Measurements from ENCODE around the gene MNS1. TPM values are rescaled to one million over a fixed set of nuclear protein-coding genes. Genes with fewer than 3 reads are reported as not detected.

MNS1 gene
- total RNA-seq, 1 donor from 2014 or later = 0.62 TPM

GRCh38 chr15:56469483-56469882 is 4.5 kb upstream of the MNS1 start:
- ChIA-PET POLR2A (interaction anchor here (0.6 kb wide), 1 partner anchor 830 kb away, joined by 4 read pairs; no protein-coding TSS in a partner anchor), CTCF (interaction anchor here (1.6 kb wide), 1 partner anchor 22 kb away, joined by 6 read pairs; no protein-coding TSS in a partner anchor)
- peaks cover 2% of the 10 kb centered on the region for H3K36me3 Mint-ChIP-seq (ENCODE audit: low read depth)
- ATAC-seq (ENCODE audit: low read depth) (no peak), DNase-seq (no peak)
- no peak for TF ChIP-seq CTCF (IDR thresholded peaks at IDR 0.05)
- no peaks in the 10 kb centered on the region for H3K27me3 Mint-ChIP-seq
- no peak overlapping the region for H3K4me3 Mint-ChIP-seq
- no peak overlapping the region for H3K27ac Mint-ChIP-seq
- peaks cover 19% of the 10 kb centered on the region for H3K4me1 Mint-ChIP-seq
- H3K9me3 Mint-ChIP-seq = no peaks in the 10 kb centered on the region
- intact Hi-C loops (cut with micrococcal nuclease) = loop anchor here (5.0 to 10.0 kb wide), 4 partner anchors 138 to 1235 kb away; partner anchors contain the start of genes POLR2M and ZNF280D

GRCh38 chr15:56468401-56468800 is 3.5 kb upstream of the MNS1 start:
- H3K27me3 Mint-ChIP-seq = no peaks in the 10 kb centered on the region
- H3K4me1 Mint-ChIP-seq = peaks cover 21% of the 10 kb centered on the region
- no peak for DNase-seq
- H3K27ac Mint-ChIP-seq = peak overlapping the region; percentile 80
- TF ChIP-seq CTCF (IDR thresholded peaks at IDR 0.05) = no peak
- ChIA-PET POLR2A (no interaction called here), CTCF (interaction anchor here (1.1 to 1.6 kb wide), 2 partner anchors 20 to 23 kb away, joined by 3 to 6 read pairs; no protein-coding TSS in a partner anchor)
- peak overlapping the region; percentile 78 for H3K4me3 Mint-ChIP-seq
- H3K9me3 Mint-ChIP-seq = no peaks in the 10 kb centered on the region
- H3K36me3 Mint-ChIP-seq (ENCODE audit: low read depth) = peaks cover 2% of the 10 kb centered on the region
- ATAC-seq (ENCODE audit: low read depth) = no peak
- intact Hi-C loops (cut with micrococcal nuclease) = loop anchor here (5.0 to 10.0 kb wide), 4 partner anchors 139 to 1236 kb away; partner anchors contain the start of genes POLR2M and ZNF280D

- Mint-ChIP-seq H3K27me3 (no peaks in the 10 kb centered on the region), H3K27ac (no peak overlapping the region), H3K36me3 (ENCODE audit: low read depth) (peaks cover 2% of the 10 kb centered on the region), H3K9me3 (no peaks in the 10 kb centered on the region), H3K4me3 (no peak overlapping the region), H3K4me1 (peaks cover 21% of the 10 kb centered on the region)
- DNase-seq (no peak), ATAC-seq (ENCODE audit: low read depth) (no peak)
- POLR2A ChIA-PET = no interaction called here
- CTCF ChIA-PET = interaction anchor here (0.9 to 1.1 kb wide), 2 partner anchors 21 to 29 kb away, joined by 3 read pairs; no protein-coding TSS in a partner anchor
- TF ChIP-seq CTCF (IDR thresholded peaks at IDR 0.05) = no peak
- intact Hi-C loops (cut with micrococcal nuclease) = loop anchor here (5.0 to 10.0 kb wide), 4 partner anchors 140 to 1237 kb away; partner anchors contain the start of genes POLR2M and ZNF280D
Observed at GRCh38 chr15:56467616-56468015, 2.7 kb upstream of the MNS1 start.

- POLR2A ChIA-PET = no interaction called here
- Mint-ChIP-seq H3K4me1 (peaks cover 11% of the 10 kb centered on the region), H3K4me3 (no peak overlapping the region), H3K36me3 (ENCODE audit: low read depth) (peaks cover 4% of the 10 kb centered on the region), H3K9me3 (no peaks in the 10 kb centered on the region), H3K27me3 (no peaks in the 10 kb centered on the region), H3K27ac (no peak overlapping the region)
- no peak for DNase-seq
- no peak for TF ChIP-seq CTCF (IDR thresholded peaks at IDR 0.05)
- no peak for ATAC-seq (ENCODE audit: low read depth)
- intact Hi-C loops (cut with micrococcal nuclease) = loop anchor here (10.0 kb wide), 2 partner anchors 844 to 1244 kb away; partner anchors contain the start of gene POLR2M
- CTCF ChIA-PET = no interaction called here
Observed at GRCh38 chr15:56460947-56461346, 4.0 kb downstream of the MNS1 start.

- ChIA-PET POLR2A (interaction anchor here (0.5 kb wide), 1 partner anchor 20 kb away, joined by 3 read pairs; no protein-coding TSS in a partner anchor), CTCF (no interaction called here)
- ATAC-seq (ENCODE audit: low read depth) (no peak), DNase-seq (no peak)
- intact Hi-C loops (cut with micrococcal nuclease) = loop anchor here (10.0 kb wide), 2 partner anchors 845 to 1245 kb away; partner anchors contain the start of gene POLR2M
- TF ChIP-seq CTCF (IDR thresholded peaks at IDR 0.05) = no peak
- Mint-ChIP-seq H3K27ac (no peak overlapping the region), H3K4me3 (no peak overlapping the region), H3K9me3 (no peaks in the 10 kb centered on the region), H3K27me3 (no peaks in the 10 kb centered on the region), H3K36me3 (ENCODE audit: low read depth) (peaks cover 4% of the 10 kb centered on the region), H3K4me1 (peaks cover 8% of the 10 kb centered on the region)
Observed at GRCh38 chr15:56460071-56460470, 4.9 kb downstream of the MNS1 start.
